ENCODE results near the gene MGARP. TPM values are rescaled to one million over a fixed set of nuclear protein-coding genes. Genes with fewer than 3 reads are reported as not detected.

Gene MGARP
- total and polyA plus RNA-seq, 3 donors from 2014 or later = 2.3 to 10.9 (median 3.1) TPM

GRCh38 chr4:139239127-139239772 is 40.8 kb downstream of the MGARP start:
- Histone ChIP-seq H3K27me3 (no peaks in the 10 kb centered on the region), H3K4me1 (peaks cover 5% of the 10 kb centered on the region), H3K4me3 (no peak overlapping the region), H3K36me3 (ENCODE audit: low read depth, missing control alignments) (no peaks in the 10 kb centered on the region), H3K27ac (no peak overlapping the region), H3K9me3 (no peaks in the 10 kb centered on the region)
- whole genome bisulfite sequencing, 2 donors = 84 to 90% methylated on average over 7 of the region's 7 CpGs
- TF ChIP-seq POLR2A (IDR thresholded peaks at IDR 0.05) = no peak
- TF ChIP-seq CTCF (IDR thresholded peaks at IDR 0.05) = no peak
- intact Hi-C loops (cut with DNase I; ENCODE audit: low total_unique reads) = no loop called here
- DNase-seq = no peak

GRCh38 chr4:139234253-139234652 is 45.8 kb downstream of the MGARP start:
- intact Hi-C loops (cut with DNase I; ENCODE audit: low total_unique reads) = no loop called here
- 89 to 91% methylated on average over 3 of the region's 3 CpGs for WGBS, 2 donors

GRCh38 chr4:139229534-139230039 is 50.4 kb downstream of the MGARP start:
- Histone ChIP-seq H3K27ac (no peak overlapping the region), H3K9me3 (no peaks in the 10 kb centered on the region), H3K4me1 (no peaks in the 10 kb centered on the region), H3K4me3 (no peak overlapping the region), H3K36me3 (ENCODE audit: low read depth, missing control alignments) (no peaks in the 10 kb centered on the region), H3K27me3 (no peaks in the 10 kb centered on the region)
- intact Hi-C loops (cut with DNase I; ENCODE audit: low total_unique reads) = loop anchor here (5.0 kb wide), 1 partner anchor 68 kb away; no protein-coding TSS in a partner anchor
- peak; percentile 20 for DNase-seq
- TF ChIP-seq POLR2A (IDR thresholded peaks at IDR 0.05) (no peak), CTCF (IDR thresholded peaks at IDR 0.05) (peak; percentile 49 to 75 (median 72))
- 41 to 48% methylated on average over 3 of the region's 3 CpGs for WGBS, 2 donors

More at GRCh38 chr4:139234253-139234652, 45.8 kb downstream of the MGARP start:
- no peaks in the 10 kb centered on the region for H3K27me3 ChIP-seq
- H3K9me3 ChIP-seq = no peaks in the 10 kb centered on the region
- H3K4me3 ChIP-seq = no peak overlapping the region
- TF ChIP-seq CTCF (IDR thresholded peaks at IDR 0.05) (no peak), POLR2A (IDR thresholded peaks at IDR 0.05) (no peak)
- no peaks in the 10 kb centered on the region for H3K36me3 ChIP-seq (ENCODE audit: low read depth, missing control alignments)
- no peak for DNase-seq
- no peak overlapping the region for H3K27ac ChIP-seq
- H3K4me1 ChIP-seq = no peaks in the 10 kb centered on the region

- no peak overlapping the region for H3K4me3 ChIP-seq
- TF ChIP-seq CTCF (IDR thresholded peaks at IDR 0.05) (no peak), POLR2A (IDR thresholded peaks at IDR 0.05) (no peak)
- no peaks in the 10 kb centered on the region for H3K9me3 ChIP-seq
- H3K27ac ChIP-seq = no peak overlapping the region
- no peak for DNase-seq
- H3K4me1 ChIP-seq = no peaks in the 10 kb centered on the region
- H3K36me3 ChIP-seq (ENCODE audit: low read depth, missing control alignments) = no peaks in the 10 kb centered on the region
- no peaks in the 10 kb centered on the region for H3K27me3 ChIP-seq
- 55 to 71% methylated on average over 2 of the region's 2 CpGs for WGBS, 2 donors
- intact Hi-C loops (cut with DNase I; ENCODE audit: low total_unique reads) = loop anchor here (5.0 kb wide), 1 partner anchor 69 kb away; no protein-coding TSS in a partner anchor
Measured at GRCh38 chr4:139227729-139228404, 52.2 kb downstream of the MGARP start.

Measured in testis (tissue), 3 donors.